Panc1 (cell line): ENCODE data around the gene DCDC2B. TPM values are rescaled to one million over a fixed set of nuclear protein-coding genes. Genes with fewer than 3 reads are reported as not detected.
"Not testable (repeated sequence)": the region's sequence is repeated elsewhere in the genome, so short reads cannot be mapped to it uniquely, and the experiment has no call there.

Experiments used
- ATAC-seq: fragments of 200-7000 bp; cut with Tn5 transposase; 2 replicates; pipeline ENCODE4 v1.9.1; 2020; ENCODE audit warnings: mild to moderate bottlenecking, moderate library complexity
- BruUV-seq: library from RNA; stranded (reverse); fragments of 400-500 nt; replicated peaks from 2 replicates; lab custom pipeline; 2021; lab: Mats Ljungman, UMichigan
- CTCF ChIA-PET: fragments of 300-600 bp; sonication (Branson Sonifier 250); formaldehyde crosslinking; loops from one replicate; lab custom pipeline; 2022; ENCODE audit warnings: antibody characterized with exemption; lab: Charles Lee
- POLR2A ChIA-PET: fragments of 300-600 bp; sonication (Branson Sonifier 250); formaldehyde crosslinking; loops from one replicate; lab custom pipeline; 2022; ENCODE audit warnings: antibody characterized with exemption; lab: Charles Lee
- DNase-seq: peaks from one replicate; pipeline ENCODE4 v3.0.0-alpha.2; 2010; ENCODE audit warnings: low read depth, low spot score
- H3K27ac ChIP-seq: 2 replicates; pipeline ENCODE4 v1.5.1; 2011; ENCODE audit warnings: mild to moderate bottlenecking, low read length, inconsistent platforms
- H3K27me3 ChIP-seq: fragments of 200-500 bp; sonication (Bioruptor generic); 2 replicates; pipeline ENCODE4 v1.6.0; 2014; ENCODE audit warnings: low read length, inconsistent platforms; ENCODE audit not compliant: control insufficient read depth, insufficient read depth
- H3K36me3 ChIP-seq: fragments of 200-500 bp; sonication (Bioruptor generic); 2 replicates; pipeline ENCODE4 v1.5.1; 2014; ENCODE audit warnings: inconsistent platforms, mild to moderate bottlenecking, low read length, moderate library complexity; ENCODE audit not compliant: control insufficient read depth, insufficient read depth
- H3K4me1 ChIP-seq: 2 replicates; pipeline ENCODE4 v1.5.1; 2011; ENCODE audit warnings: inconsistent platforms, mild to moderate bottlenecking, low read length, moderate library complexity; ENCODE audit not compliant: control insufficient read depth, insufficient read depth
- H3K4me3 ChIP-seq, 2 experiments: 2 replicates each; pipeline ENCODE4 v1.5.1; 2011 to 2012; ENCODE audit warnings: low read depth in 2 of 2, low read length in 2 of 2, mild to moderate bottlenecking in 2 of 2, inconsistent platforms in 1 of 2, moderate library complexity in 1 of 2
- H3K9me3 ChIP-seq: fragments of 200-500 bp; sonication (Bioruptor generic); 2 replicates; pipeline ENCODE4 v1.5.1; 2014; ENCODE audit warnings: low read depth, mild to moderate bottlenecking, inconsistent platforms, low read length, moderate library complexity; ENCODE audit not compliant: control insufficient read depth, insufficient read depth
- POLR2AphosphoS5 ChIP-seq: IDR thresholded peaks from 2 replicates; pipeline ENCODE4 v1.6.1; 2012; ENCODE audit warnings: mild to moderate bottlenecking, low read depth, low read length, moderate library complexity
- SIN3A ChIP-seq: IDR thresholded peaks from 2 replicates; pipeline ENCODE4 v1.6.1; 2012; ENCODE audit warnings: low read depth, mild to moderate bottlenecking, low read length, moderate library complexity, borderline replicate concordance; ENCODE audit not compliant: insufficient read depth
- TCF7L2 ChIP-seq: IDR thresholded peaks from 2 replicates; pipeline ENCODE4 v1.6.1; 2011; ENCODE audit warnings: mild to moderate bottlenecking, low read depth, low read length, inconsistent platforms
- in situ Hi-C: cut with HindIII; loops from 2 replicates; pipeline ENCODE4 v1.10.0; 2016; ENCODE audit warnings: low sequenced_read_pairs, low pct_unique_long_range_greater_than_20kb
- intact Hi-C: fragments of 100-400 bp; cut with micrococcal nuclease; formaldehyde crosslinking; loops from one replicate; pipeline ENCODE4 v1.10.0; 2022; ENCODE audit not compliant: unreplicated experiment
- total RNA-seq: library from RNA; stranded (reverse); gene quantifications from one replicate; pipeline ENCODE4 v1.2.1, GENCODE V29; 2021; ENCODE audit not compliant: unreplicated experiment
- TF ChIP-seq, protein P1 (sequence below), 2 experiments: IDR thresholded peaks; 2 replicates each; pipeline ENCODE4 v1.6.1; 2011 to 2012; ENCODE audit warnings: low read depth in 2 of 2, control low read depth in 1 of 2, low read length in 1 of 2, mild to moderate bottlenecking in 1 of 2, moderate library complexity in 1 of 2; ENCODE audit not compliant: insufficient read depth in 1 of 2
- TF ChIP-seq, protein P2 (sequence below): fragments of 450-650 bp; IDR thresholded peaks from 2 replicates; pipeline ENCODE4 v1.5.1; 2017; ENCODE audit warnings: mild to moderate bottlenecking

Gene DCDC2B
- total RNA-seq, 1 experiment from 2014 or later = not detected

- no peak for TF ChIP-seq TCF7L2
- ChIA-PET POLR2A (interaction anchor here (0.5 kb wide), 1 partner anchor 25 kb away, joined by 4 read pairs; no protein-coding TSS in a partner anchor), CTCF (no interaction called here)
- intact Hi-C loops = no loop called here
- Histone ChIP-seq H3K4me3 (no peak overlapping the region), H3K27ac (no peak overlapping the region), H3K4me1 (no peaks in the 10 kb centered on the region), H3K27me3 (no peaks in the 10 kb centered on the region), H3K36me3 (no peaks in the 10 kb centered on the region), H3K9me3 (no peaks in the 10 kb centered on the region)
- ATAC-seq = no peak
- BruUV-seq = no TSS peak
- DNase-seq = no peak
- in situ Hi-C loops = no loop called here
Measured at GRCh38 chr1:32256473-32257226, 47.8 kb downstream of the DCDC2B start.

- no TSS peak for BruUV-seq
Measured at GRCh38 chr1:32257227-32257508, 48.3 kb downstream of the DCDC2B start.

GRCh38 chr1:32263236-32263593 is 54.3 kb downstream of the DCDC2B start:
- in situ Hi-C loops, H3K4me3 ChIP-seq, BruUV-seq, intact Hi-C loops, H3K4me1 ChIP-seq, ATAC-seq, POLR2A ChIA-PET, H3K36me3 ChIP-seq, H3K27me3 ChIP-seq, CTCF ChIA-PET, H3K27ac ChIP-seq, DNase-seq, H3K9me3 ChIP-seq: not testable (repeated sequence)

More at GRCh38 chr1:32257227-32257508, 48.3 kb downstream of the DCDC2B start:
- no peaks in the 10 kb centered on the region for H3K27me3 ChIP-seq
- ATAC-seq (no peak), DNase-seq (no peak)
- no peak overlapping the region for H3K4me3 ChIP-seq
- intact Hi-C loops (no loop called here), in situ Hi-C loops (no loop called here)
- POLR2A ChIA-PET = interaction anchor here (0.5 kb wide), 1 partner anchor 26 kb away, joined by 4 read pairs; no protein-coding TSS in a partner anchor
- H3K27ac ChIP-seq = no peak overlapping the region
- CTCF ChIA-PET = no interaction called here
- TF ChIP-seq, protein P1, sequence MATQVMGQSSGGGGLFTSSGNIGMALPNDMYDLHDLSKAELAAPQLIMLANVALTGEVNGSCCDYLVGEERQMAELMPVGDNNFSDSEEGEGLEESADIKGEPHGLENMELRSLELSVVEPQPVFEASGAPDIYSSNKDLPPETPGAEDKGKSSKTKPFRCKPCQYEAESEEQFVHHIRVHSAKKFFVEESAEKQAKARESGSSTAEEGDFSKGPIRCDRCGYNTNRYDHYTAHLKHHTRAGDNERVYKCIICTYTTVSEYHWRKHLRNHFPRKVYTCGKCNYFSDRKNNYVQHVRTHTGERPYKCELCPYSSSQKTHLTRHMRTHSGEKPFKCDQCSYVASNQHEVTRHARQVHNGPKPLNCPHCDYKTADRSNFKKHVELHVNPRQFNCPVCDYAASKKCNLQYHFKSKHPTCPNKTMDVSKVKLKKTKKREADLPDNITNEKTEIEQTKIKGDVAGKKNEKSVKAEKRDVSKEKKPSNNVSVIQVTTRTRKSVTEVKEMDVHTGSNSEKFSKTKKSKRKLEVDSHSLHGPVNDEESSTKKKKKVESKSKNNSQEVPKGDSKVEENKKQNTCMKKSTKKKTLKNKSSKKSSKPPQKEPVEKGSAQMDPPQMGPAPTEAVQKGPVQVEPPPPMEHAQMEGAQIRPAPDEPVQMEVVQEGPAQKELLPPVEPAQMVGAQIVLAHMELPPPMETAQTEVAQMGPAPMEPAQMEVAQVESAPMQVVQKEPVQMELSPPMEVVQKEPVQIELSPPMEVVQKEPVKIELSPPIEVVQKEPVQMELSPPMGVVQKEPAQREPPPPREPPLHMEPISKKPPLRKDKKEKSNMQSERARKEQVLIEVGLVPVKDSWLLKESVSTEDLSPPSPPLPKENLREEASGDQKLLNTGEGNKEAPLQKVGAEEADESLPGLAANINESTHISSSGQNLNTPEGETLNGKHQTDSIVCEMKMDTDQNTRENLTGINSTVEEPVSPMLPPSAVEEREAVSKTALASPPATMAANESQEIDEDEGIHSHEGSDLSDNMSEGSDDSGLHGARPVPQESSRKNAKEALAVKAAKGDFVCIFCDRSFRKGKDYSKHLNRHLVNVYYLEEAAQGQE (IDR thresholded peaks at IDR 0.05; ENCODE audit: insufficient read depth in 1 of 2, low read depth in 2 of 2, low read length in 1 of 2) = no peak
- H3K9me3 ChIP-seq = no peaks in the 10 kb centered on the region
- H3K36me3 ChIP-seq = no peaks in the 10 kb centered on the region
- H3K4me1 ChIP-seq = no peaks in the 10 kb centered on the region

DNA sequence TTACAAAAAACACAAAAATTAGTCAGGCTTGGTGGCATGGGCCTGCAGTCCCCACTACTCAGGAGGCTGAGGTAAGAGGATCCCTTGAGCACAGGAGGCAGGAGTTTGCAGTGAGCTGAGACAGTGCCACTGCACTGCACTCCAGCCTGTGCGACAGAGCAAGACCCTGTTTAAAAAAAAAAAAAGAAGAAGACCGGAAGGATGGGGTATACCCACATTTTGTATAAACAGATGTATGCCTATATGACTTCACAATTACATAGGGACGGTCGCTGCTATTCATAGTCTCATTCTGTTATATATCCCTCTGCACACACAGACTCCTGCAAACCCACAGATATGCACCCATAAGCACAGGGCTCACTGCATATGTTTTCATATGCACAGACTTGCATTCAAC is 54.9 kb downstream of the DCDC2B start:
- H3K9me3 ChIP-seq = no peaks in the 10 kb centered on the region
- ChIA-PET CTCF (no interaction called here), POLR2A (no interaction called here)
- H3K27ac ChIP-seq = no peak overlapping the region
- ATAC-seq (no peak), DNase-seq (no peak)
- H3K4me1 ChIP-seq = peaks cover 6% of the 10 kb centered on the region; the same call in 1 of the 2 replicates
- H3K36me3 ChIP-seq = no peaks in the 10 kb centered on the region
- intact Hi-C loops = no loop called here
- TF ChIP-seq TCF7L2 (no peak), SIN3A (no peak), POLR2AphosphoS5 (no peak)
- TF ChIP-seq, protein P2, sequence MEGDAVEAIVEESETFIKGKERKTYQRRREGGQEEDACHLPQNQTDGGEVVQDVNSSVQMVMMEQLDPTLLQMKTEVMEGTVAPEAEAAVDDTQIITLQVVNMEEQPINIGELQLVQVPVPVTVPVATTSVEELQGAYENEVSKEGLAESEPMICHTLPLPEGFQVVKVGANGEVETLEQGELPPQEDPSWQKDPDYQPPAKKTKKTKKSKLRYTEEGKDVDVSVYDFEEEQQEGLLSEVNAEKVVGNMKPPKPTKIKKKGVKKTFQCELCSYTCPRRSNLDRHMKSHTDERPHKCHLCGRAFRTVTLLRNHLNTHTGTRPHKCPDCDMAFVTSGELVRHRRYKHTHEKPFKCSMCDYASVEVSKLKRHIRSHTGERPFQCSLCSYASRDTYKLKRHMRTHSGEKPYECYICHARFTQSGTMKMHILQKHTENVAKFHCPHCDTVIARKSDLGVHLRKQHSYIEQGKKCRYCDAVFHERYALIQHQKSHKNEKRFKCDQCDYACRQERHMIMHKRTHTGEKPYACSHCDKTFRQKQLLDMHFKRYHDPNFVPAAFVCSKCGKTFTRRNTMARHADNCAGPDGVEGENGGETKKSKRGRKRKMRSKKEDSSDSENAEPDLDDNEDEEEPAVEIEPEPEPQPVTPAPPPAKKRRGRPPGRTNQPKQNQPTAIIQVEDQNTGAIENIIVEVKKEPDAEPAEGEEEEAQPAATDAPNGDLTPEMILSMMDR = no peak
- TF ChIP-seq, protein P1 (IDR thresholded peaks at IDR 0.05; ENCODE audit: insufficient read depth in 1 of 2, low read depth in 2 of 2, low read length in 1 of 2) = no peak
- H3K27me3 ChIP-seq = no peaks in the 10 kb centered on the region
- no peak overlapping the region for H3K4me3 ChIP-seq
- no TSS peak for BruUV-seq
- in situ Hi-C loops = no loop called here
